CD4-positive, alpha-beta memory T cell (primary cell): ENCODE results near the gene BEND3. TPM values are rescaled to one million over a fixed set of nuclear protein-coding genes. Genes with fewer than 3 reads are reported as not detected.
A peak's percentile ranks its signal among the peaks of the same experiment; 100 is the strongest.

Experiments used
- CTCF ChIA-PET: fragments of 350-600 bp; sonication (Branson Sonifier 250); formaldehyde crosslinking; loops from one replicate; lab custom pipeline; 2021; ENCODE audit warnings: inconsistent platforms; ENCODE audit not compliant: partially characterized antibody; lab: Charles Lee
- POLR2A ChIA-PET: fragments of 350-600 bp; sonication (Branson Sonifier 250); formaldehyde crosslinking; loops from one replicate; lab custom pipeline; 2021; ENCODE audit not compliant: partially characterized antibody; lab: Charles Lee
- DNase-seq, 5 donors: peaks; one replicate each; pipeline versions ENCODE4 v3.0.0 to v3.0.0-alpha.2; 2020 to 2022; ENCODE audit warnings: mixed read lengths in 1 of 5
- H3K27ac ChIP-seq: one replicate; pipeline ENCODE4 v1.7.0; 2013; ENCODE audit warnings: low read depth, low read length
- H3K27me3 ChIP-seq: 2 replicates; pipeline ENCODE4 v1.7.0; 2013; ENCODE audit warnings: mild to moderate bottlenecking, low read length, moderate library complexity; ENCODE audit not compliant: insufficient read depth
- H3K36me3 ChIP-seq: 2 replicates; pipeline ENCODE4 v1.7.0; 2013; ENCODE audit warnings: mild to moderate bottlenecking, low read length, moderate library complexity; ENCODE audit not compliant: insufficient read depth
- H3K4me1 ChIP-seq: 2 replicates; pipeline ENCODE4 v1.7.0; 2013; ENCODE audit warnings: mild to moderate bottlenecking, low read length, moderate library complexity; ENCODE audit not compliant: insufficient read depth
- H3K4me3 ChIP-seq, 2 donors: one replicate each; pipeline ENCODE4 v1.7.0; 2013; ENCODE audit warnings: low read length in 2 of 2, mild to moderate bottlenecking in 1 of 2
- H3K9me3 ChIP-seq, 2 donors: one replicate each; pipeline ENCODE4 v1.7.0; 2013; ENCODE audit warnings: low read length in 2 of 2, control low read depth in 1 of 2; ENCODE audit not compliant: control insufficient read depth in 1 of 2
- H3K27ac Mint-ChIP-seq, 7 donors: one replicate each; pipeline ENCODE4 v1.8.0; 2020 to 2021; ENCODE audit warnings: mixed read lengths in 7 of 7, mild to moderate bottlenecking in 6 of 7, inconsistent platforms in 3 of 7, moderate library complexity in 3 of 7
- H3K27me3 Mint-ChIP-seq, 2 donors: one replicate each; pipeline ENCODE4 v1.8.0; 2020 to 2021; ENCODE audit warnings: mixed read lengths in 2 of 2
- H3K36me3 Mint-ChIP-seq, 2 donors: one replicate each; pipeline ENCODE4 v1.8.0; 2020 to 2021; ENCODE audit warnings: mixed read lengths in 2 of 2, inconsistent platforms in 1 of 2, mild to moderate bottlenecking in 1 of 2
- H3K4me1 Mint-ChIP-seq, 4 donors: one replicate each; pipeline ENCODE4 v1.8.0; 2020 to 2021; ENCODE audit warnings: mixed read lengths in 4 of 4, mild to moderate bottlenecking in 1 of 4
- H3K4me3 Mint-ChIP-seq, 8 donors: one replicate each; pipeline ENCODE4 v1.8.0; 2020 to 2021; ENCODE audit warnings: mixed read lengths in 8 of 8, mild to moderate bottlenecking in 7 of 8, moderate library complexity in 6 of 8, inconsistent platforms in 3 of 8
- H3K9me3 Mint-ChIP-seq, 8 donors: one replicate each; pipeline ENCODE4 v1.8.0; 2020 to 2021; ENCODE audit warnings: mixed read lengths in 8 of 8, mild to moderate bottlenecking in 5 of 8, inconsistent platforms in 3 of 8, moderate library complexity in 1 of 8
- intact Hi-C: fragments of 100-400 bp; cut with micrococcal nuclease; formaldehyde crosslinking; loops from one replicate; pipeline ENCODE4 v1.15.1; 2023
- polyA plus RNA-seq, 2 donors: library from polyadenylated mRNA; unstranded; fragments of 300-500 nt; fragmentation: Illumina TruSeq; gene quantifications; one replicate each; pipeline ENCODE4 v1.2.3, GENCODE V29; 2021
- total RNA-seq, 2 experiments: library from RNA; stranded (reverse); gene quantifications; one replicate each; pipeline ENCODE4 v1.2.3, GENCODE V29; 2021

Gene BEND3
- total and polyA plus RNA-seq, 4 experiments from 2014 or later: 0.63 to 1.1 (median 0.94) TPM; not detected in 1

GRCh38 chr6:107070686-107071085, 44.6 kb downstream of the BEND3 start:
- peaks cover 0 to 4% of the 10 kb centered on the region in 2 donors for H3K36me3 Mint-ChIP-seq
- ChIA-PET CTCF (no interaction called here), POLR2A (no interaction called here)
- no peaks in the 10 kb centered on the region for H3K4me1 ChIP-seq
- no peak for DNase-seq
- H3K9me3 ChIP-seq: no peaks in the 10 kb centered on the region
- no peak overlapping the region for H3K4me3 ChIP-seq
- no peak overlapping the region for H3K27ac Mint-ChIP-seq
- intact Hi-C loops: no loop called here
- H3K36me3 ChIP-seq: no peaks in the 10 kb centered on the region
- H3K4me1 Mint-ChIP-seq: no peaks in the 10 kb centered on the region
- no peaks in the 10 kb centered on the region for H3K27me3 Mint-ChIP-seq
- no peak overlapping the region for H3K27ac ChIP-seq
- H3K4me3 Mint-ChIP-seq: no peak overlapping the region
- H3K9me3 Mint-ChIP-seq: no peaks in the 10 kb centered on the region
- H3K27me3 ChIP-seq: no peaks in the 10 kb centered on the region

- Mint-ChIP-seq H3K9me3 (no peaks in the 10 kb centered on the region), H3K36me3 (peaks cover 0 to 4% of the 10 kb centered on the region in 2 donors), H3K4me3 (no peak overlapping the region), H3K27ac (no peak overlapping the region), H3K4me1 (peaks cover 2 to 6% (median 4%) of the 10 kb centered on the region in 4 donors), H3K27me3 (no peaks in the 10 kb centered on the region)
- no peaks in the 10 kb centered on the region for H3K9me3 ChIP-seq
- intact Hi-C loops: no loop called here
- ChIA-PET POLR2A (no interaction called here), CTCF (no interaction called here)
- no peak overlapping the region for H3K27ac ChIP-seq
- no peak overlapping the region for H3K4me3 ChIP-seq
- H3K27me3 ChIP-seq: no peaks in the 10 kb centered on the region
- H3K36me3 ChIP-seq: no peaks in the 10 kb centered on the region
- peaks cover 2% of the 10 kb centered on the region for H3K4me1 ChIP-seq
- no peak for DNase-seq
Observed at GRCh38 chr6:107069631-107070548, 45.4 kb downstream of the BEND3 start.

GRCh38 chr6:107068691-107069630, 46.4 kb downstream of the BEND3 start:
- Histone ChIP-seq H3K4me3 (no peak overlapping the region), H3K4me1 (peaks cover 9% of the 10 kb centered on the region), H3K27me3 (no peaks in the 10 kb centered on the region), H3K36me3 (no peaks in the 10 kb centered on the region), H3K27ac (no peak overlapping the region), H3K9me3 (no peaks in the 10 kb centered on the region)
- no peak for DNase-seq
- Mint-ChIP-seq H3K9me3 (no peaks in the 10 kb centered on the region), H3K4me3 (no peak overlapping the region), H3K36me3 (peaks cover 0 to 4% of the 10 kb centered on the region in 2 donors), H3K27me3 (no peaks in the 10 kb centered on the region), H3K4me1 (peaks cover 8 to 13% (median 10%) of the 10 kb centered on the region in 4 donors), H3K27ac (no peak overlapping the region)
- intact Hi-C loops: no loop called here
- ChIA-PET CTCF (interaction anchor here (1.4 kb wide), 1 partner anchor 45 kb away, joined by 4 read pairs; no protein-coding TSS in a partner anchor), POLR2A (no interaction called here)

GRCh38 chr6:107066697-107067659, 48.3 kb downstream of the BEND3 start:
- POLR2A ChIA-PET: no interaction called here
- Histone ChIP-seq H3K36me3 (no peaks in the 10 kb centered on the region), H3K4me3 (no peak overlapping the region), H3K9me3 (no peaks in the 10 kb centered on the region), H3K4me1 (peaks cover 10% of the 10 kb centered on the region), H3K27me3 (no peaks in the 10 kb centered on the region), H3K27ac (no peak overlapping the region)
- peak overlapping the region in 3 of 7 donors; percentile 29 to 31 (median 30) for H3K27ac Mint-ChIP-seq
- no peaks in the 10 kb centered on the region for H3K27me3 Mint-ChIP-seq
- H3K4me3 Mint-ChIP-seq: no peak overlapping the region
- H3K4me1 Mint-ChIP-seq: peaks cover 9 to 29% (median 18%) of the 10 kb centered on the region in 4 donors
- peaks cover 0 to 4% of the 10 kb centered on the region in 2 donors for H3K36me3 Mint-ChIP-seq
- CTCF ChIA-PET: interaction anchor here (1.2 to 1.4 kb wide), 2 partner anchors 47 to 70 kb away, joined by 3 to 4 read pairs; no protein-coding TSS in a partner anchor
- no peak for DNase-seq
- H3K9me3 Mint-ChIP-seq: no peaks in the 10 kb centered on the region
- intact Hi-C loops: no loop called here

- intact Hi-C loops: no loop called here
- Mint-ChIP-seq H3K27me3 (no peaks in the 10 kb centered on the region), H3K36me3 (no peaks in the 10 kb centered on the region), H3K4me1 (peaks cover 19 to 44% (median 32%) of the 10 kb centered on the region in 4 donors), H3K27ac (peak overlapping the region in 4 of 7 donors; percentile 50 to 70 (median 55)), H3K4me3 (peak overlapping the region in 6 of 8 donors; percentile 22 to 70 (median 32)), H3K9me3 (no peaks in the 10 kb centered on the region)
- Histone ChIP-seq H3K4me1 (peaks cover 25% of the 10 kb centered on the region), H3K4me3 (no peak overlapping the region), H3K36me3 (no peaks in the 10 kb centered on the region), H3K27me3 (no peaks in the 10 kb centered on the region), H3K9me3 (no peaks in the 10 kb centered on the region), H3K27ac (no peak overlapping the region)
- peak in 4 of 5 donors; percentile 9 to 29 (median 18) for DNase-seq
- CTCF ChIA-PET: interaction anchor here (0.8 kb wide), 1 partner anchor 49 kb away, joined by 3 read pairs; no protein-coding TSS in a partner anchor
- POLR2A ChIA-PET: interaction anchor here (0.6 kb wide), 1 partner anchor 31 kb away, joined by 3 read pairs; no protein-coding TSS in a partner anchor
Observed at GRCh38 chr6:107064579-107065065, 50.7 kb downstream of the BEND3 start.

GRCh38 chr6:107062691-107063090, 52.6 kb downstream of the BEND3 start:
- H3K27me3 ChIP-seq: no peaks in the 10 kb centered on the region
- H3K36me3 ChIP-seq: no peaks in the 10 kb centered on the region
- DNase-seq: no peak
- POLR2A ChIA-PET: no interaction called here
- H3K4me1 ChIP-seq: peaks cover 25% of the 10 kb centered on the region
- no peak overlapping the region for H3K27ac ChIP-seq
- no peaks in the 10 kb centered on the region for H3K9me3 ChIP-seq
- H3K4me3 ChIP-seq: no peak overlapping the region
- no peak overlapping the region for H3K27ac Mint-ChIP-seq
- no peaks in the 10 kb centered on the region for H3K36me3 Mint-ChIP-seq
- H3K4me1 Mint-ChIP-seq: peaks cover 19 to 44% (median 32%) of the 10 kb centered on the region in 4 donors
- CTCF ChIA-PET: interaction anchor here (0.9 to 3.8 kb wide), 2 partner anchors 34 to 51 kb away, joined by 4 to 17 read pairs; partner anchors contain the start of gene MTRES1
- H3K27me3 Mint-ChIP-seq: no peaks in the 10 kb centered on the region
- intact Hi-C loops: no loop called here
- H3K9me3 Mint-ChIP-seq: no peaks in the 10 kb centered on the region
- H3K4me3 Mint-ChIP-seq: no peak overlapping the region
